Esophagus muscularis mucosa (tissue), 4 donors: Measurements from ENCODE around the gene SGCG.

Experiments
- EP300 ChIP-seq: sonication (generic); formaldehyde crosslinking; IDR thresholded peaks from one replicate; pipeline ENCODE4 v1.6.1; 2017; ENCODE audit warnings: antibody characterized with exemption
- POLR2AphosphoS5 ChIP-seq, 2 donors: sonication (generic); formaldehyde crosslinking; IDR thresholded peaks; one replicate each; pipeline ENCODE4 v1.6.1; 2017; ENCODE audit warnings: antibody characterized with exemption in 2 of 2
- TF ChIP-seq, protein P1 (sequence below), 3 experiments: fragments of 200-600 bp in 2 of 3; fragments of 450-650 bp in 1 of 3; sonication (generic) in 2 of 3; IDR thresholded peaks; one replicate each; pipeline ENCODE4 v1.5.1; 2017 to 2019; ENCODE audit warnings: antibody characterized with exemption in 3 of 3, mild to moderate bottlenecking in 2 of 3, moderate library complexity in 1 of 3

DNA sequence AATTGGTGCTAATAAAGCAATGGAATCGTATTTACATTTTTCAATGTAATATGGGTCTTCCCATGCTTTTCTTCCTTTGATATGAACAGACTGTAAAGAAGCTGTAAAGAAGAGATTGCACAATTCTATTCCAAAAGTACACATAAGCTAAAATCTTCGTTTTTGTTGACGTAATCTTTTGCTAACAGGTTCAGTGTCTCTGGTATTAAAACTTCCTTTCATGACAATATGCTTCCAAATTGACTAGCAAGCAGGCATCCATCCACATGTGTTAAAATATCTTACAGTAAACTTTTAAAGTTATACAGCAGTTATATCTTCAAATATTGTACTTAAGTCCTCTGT is 19.3 kb upstream of the SGCG start:
- TF ChIP-seq POLR2AphosphoS5 (IDR thresholded peaks at IDR 0.05) (no peak), EP300 (no peak)
- TF ChIP-seq, protein P1, sequence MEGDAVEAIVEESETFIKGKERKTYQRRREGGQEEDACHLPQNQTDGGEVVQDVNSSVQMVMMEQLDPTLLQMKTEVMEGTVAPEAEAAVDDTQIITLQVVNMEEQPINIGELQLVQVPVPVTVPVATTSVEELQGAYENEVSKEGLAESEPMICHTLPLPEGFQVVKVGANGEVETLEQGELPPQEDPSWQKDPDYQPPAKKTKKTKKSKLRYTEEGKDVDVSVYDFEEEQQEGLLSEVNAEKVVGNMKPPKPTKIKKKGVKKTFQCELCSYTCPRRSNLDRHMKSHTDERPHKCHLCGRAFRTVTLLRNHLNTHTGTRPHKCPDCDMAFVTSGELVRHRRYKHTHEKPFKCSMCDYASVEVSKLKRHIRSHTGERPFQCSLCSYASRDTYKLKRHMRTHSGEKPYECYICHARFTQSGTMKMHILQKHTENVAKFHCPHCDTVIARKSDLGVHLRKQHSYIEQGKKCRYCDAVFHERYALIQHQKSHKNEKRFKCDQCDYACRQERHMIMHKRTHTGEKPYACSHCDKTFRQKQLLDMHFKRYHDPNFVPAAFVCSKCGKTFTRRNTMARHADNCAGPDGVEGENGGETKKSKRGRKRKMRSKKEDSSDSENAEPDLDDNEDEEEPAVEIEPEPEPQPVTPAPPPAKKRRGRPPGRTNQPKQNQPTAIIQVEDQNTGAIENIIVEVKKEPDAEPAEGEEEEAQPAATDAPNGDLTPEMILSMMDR (IDR thresholded peaks at IDR 0.05) = no peak
